GM10266 (cell line): ENCODE data around the gene PTRH1.
"Not testable (repeated sequence)": the region's sequence is repeated elsewhere in the genome, so short reads cannot be mapped to it uniquely, and the experiment has no call there.

ENCODE experiments used
- DNase-seq: peaks from one replicate; pipeline ENCODE4 v3.0.0; 2012; ENCODE audit errors: extremely low spot score
- TF ChIP-seq, protein P1 (sequence below): IDR thresholded peaks from 2 replicates; pipeline ENCODE4 v1.5.1; 2012; ENCODE audit warnings: mild to moderate bottlenecking, low read depth; ENCODE audit not compliant: control insufficient read depth, insufficient read depth; ENCODE audit errors: missing control alignments

PTRH1 gene, protein sequence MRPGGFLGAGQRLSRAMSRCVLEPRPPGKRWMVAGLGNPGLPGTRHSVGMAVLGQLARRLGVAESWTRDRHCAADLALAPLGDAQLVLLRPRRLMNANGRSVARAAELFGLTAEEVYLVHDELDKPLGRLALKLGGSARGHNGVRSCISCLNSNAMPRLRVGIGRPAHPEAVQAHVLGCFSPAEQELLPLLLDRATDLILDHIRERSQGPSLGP

DNA sequence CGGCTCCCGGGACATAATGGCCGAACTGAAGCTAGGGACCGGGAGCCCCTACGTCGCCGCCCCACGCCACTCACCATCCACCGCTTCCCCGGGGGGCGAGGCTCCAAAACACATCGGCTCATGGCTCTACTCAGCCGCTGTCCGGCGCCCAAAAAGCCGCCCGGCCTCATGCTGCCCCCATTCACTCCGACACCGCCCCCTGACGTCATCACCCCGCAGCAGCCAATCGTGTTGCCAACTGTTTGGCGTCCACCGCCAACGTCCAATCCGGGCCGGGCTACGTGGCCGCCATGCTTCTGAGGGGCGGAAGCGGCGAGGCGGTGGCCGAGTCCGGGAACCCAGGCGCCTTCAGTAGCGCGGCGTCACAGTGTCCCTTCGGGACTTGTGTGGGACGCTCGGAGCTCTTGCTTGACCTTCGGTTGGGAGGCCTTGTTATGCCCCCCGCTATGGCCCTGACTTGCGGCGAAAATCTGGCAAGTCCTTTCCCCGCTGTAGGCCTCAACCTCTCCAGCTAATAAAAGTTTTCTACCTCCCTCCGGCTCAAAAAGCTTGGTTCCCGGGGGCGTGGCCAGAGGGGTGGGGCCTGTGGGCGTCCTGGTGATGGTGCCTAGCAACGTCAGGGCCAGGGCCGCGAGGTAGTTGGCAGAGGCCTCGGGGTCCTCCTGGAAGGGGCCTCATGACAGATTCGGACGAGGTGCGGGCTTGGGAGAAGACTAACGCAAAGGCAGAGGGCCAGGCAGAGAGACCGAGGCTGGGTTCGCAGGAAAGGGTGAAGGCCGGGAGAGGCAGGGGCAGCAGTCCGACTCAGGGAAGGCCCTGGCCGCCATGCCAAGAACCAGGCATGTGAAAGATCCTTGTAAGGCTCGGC lies at the start of gene PTRH1, which contains the start of gene TTC16:
TSS of gene PTRH1 (minus strand) at position 194 of the 868 bp plus-strand sequence. CDS start at position 170, 24 bp downstream.
TSS of gene TTC16 (plus strand) at position 610 of the 868 bp plus-strand sequence. CDS start at position 677, 67 bp downstream.
- TF ChIP-seq, protein P1, sequence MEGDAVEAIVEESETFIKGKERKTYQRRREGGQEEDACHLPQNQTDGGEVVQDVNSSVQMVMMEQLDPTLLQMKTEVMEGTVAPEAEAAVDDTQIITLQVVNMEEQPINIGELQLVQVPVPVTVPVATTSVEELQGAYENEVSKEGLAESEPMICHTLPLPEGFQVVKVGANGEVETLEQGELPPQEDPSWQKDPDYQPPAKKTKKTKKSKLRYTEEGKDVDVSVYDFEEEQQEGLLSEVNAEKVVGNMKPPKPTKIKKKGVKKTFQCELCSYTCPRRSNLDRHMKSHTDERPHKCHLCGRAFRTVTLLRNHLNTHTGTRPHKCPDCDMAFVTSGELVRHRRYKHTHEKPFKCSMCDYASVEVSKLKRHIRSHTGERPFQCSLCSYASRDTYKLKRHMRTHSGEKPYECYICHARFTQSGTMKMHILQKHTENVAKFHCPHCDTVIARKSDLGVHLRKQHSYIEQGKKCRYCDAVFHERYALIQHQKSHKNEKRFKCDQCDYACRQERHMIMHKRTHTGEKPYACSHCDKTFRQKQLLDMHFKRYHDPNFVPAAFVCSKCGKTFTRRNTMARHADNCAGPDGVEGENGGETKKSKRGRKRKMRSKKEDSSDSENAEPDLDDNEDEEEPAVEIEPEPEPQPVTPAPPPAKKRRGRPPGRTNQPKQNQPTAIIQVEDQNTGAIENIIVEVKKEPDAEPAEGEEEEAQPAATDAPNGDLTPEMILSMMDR: no peak
- peak; percentile 99 for DNase-seq

DNA sequence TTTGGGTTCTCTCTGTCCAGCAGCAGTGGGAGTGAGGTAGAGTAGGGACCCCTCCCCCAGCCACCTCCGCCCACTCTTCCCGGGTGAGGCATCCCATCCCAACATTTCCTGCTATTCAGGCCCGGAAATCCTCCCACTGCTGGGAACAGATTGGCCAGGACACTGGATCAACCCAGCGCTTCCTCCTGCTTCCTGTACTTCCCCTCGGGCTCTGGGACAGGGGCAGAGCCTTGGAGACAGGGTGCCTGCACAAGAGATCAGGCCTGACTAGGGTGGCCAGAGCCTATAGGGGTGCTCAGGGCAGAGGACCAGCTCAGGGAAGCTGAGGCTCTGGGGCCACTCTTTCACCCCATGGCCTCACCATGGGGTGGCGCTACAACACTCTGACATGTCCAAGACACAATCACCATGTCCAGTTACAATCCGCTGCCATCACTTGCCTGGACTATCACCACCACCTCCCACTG lies 48.5 kb upstream of the PTRH1 start:
- DNase-seq: peak; percentile 53

DNA sequence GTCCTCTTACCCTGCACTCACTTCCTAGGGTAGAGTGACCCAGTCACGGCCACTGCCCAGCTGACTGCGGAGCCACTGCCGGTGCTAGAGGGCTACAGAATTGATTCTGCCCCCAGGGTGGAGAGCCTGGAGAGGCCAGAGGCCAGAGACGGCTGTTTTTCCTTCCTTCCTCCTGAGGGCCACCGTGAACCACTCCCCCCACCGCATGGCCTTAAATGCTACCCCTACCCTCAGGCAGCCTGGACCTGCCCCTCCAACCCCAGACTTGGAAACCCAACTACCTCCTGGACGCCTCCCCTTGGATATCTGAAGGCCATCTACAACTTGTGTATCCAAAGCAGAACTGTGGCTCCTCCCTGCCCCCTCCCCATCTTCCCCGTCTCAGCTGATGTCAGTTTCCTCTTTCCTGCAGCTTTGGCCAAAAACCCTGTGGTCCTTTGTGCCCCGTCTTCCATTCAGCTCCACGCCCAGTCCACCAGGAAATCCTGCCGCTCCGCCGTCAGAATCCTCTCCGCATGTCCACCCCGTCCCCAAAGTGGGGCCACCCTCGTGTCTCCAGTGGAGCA lies 46.7 kb upstream of the PTRH1 start:
- no peak for DNase-seq
- TF ChIP-seq, protein P1: no peak

More for the DNA sequence above, 48.5 kb upstream of the PTRH1 start:
- TF ChIP-seq, protein P1: peak; percentile 42

DNA sequence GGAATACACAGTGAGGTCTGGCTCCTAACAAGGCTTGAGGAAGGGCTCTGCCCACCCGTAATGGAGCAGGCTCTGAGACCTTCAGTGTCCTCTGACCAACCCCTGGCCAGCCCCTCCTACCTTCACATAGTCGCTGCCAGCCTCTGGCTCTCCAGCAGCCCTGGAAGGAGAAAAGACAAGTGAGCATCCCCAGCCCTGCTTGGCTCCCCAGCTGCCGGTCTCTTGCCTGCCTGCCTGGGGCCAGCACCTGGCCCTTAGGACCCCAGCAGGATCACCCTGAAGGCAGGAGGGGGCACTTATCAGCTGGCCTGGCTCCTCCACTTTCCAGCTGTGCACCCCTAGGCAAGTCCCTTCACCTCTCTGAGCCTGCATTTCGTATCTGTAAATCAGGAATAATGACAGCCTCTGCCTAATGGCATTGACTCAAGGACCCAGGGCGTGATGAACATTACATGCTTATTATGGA lies 46.1 kb upstream of the PTRH1 start:
- TF ChIP-seq, protein P1: no peak
- no peak for DNase-seq

DNA sequence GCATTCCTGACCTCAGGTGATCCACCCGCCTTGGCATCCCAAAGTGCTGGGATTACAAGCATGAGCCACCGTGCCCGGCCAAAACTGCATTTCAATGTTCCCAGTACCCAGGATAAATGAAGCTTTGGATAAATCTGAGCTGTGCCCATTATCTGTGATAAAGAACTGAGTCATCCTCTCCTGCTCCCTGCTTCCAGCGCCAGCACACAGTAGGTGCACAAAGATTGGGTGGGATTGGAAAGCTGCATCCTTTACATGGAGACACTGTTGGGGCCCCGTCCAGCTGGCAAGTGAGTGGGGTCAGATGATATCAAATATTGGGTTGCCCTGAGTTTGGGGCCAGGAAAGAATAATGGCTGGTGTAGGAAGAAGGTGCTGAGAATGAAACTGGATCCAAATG lies 45.6 kb upstream of the PTRH1 start:
- TF ChIP-seq, protein P1: no peak
- DNase-seq: no peak

DNA sequence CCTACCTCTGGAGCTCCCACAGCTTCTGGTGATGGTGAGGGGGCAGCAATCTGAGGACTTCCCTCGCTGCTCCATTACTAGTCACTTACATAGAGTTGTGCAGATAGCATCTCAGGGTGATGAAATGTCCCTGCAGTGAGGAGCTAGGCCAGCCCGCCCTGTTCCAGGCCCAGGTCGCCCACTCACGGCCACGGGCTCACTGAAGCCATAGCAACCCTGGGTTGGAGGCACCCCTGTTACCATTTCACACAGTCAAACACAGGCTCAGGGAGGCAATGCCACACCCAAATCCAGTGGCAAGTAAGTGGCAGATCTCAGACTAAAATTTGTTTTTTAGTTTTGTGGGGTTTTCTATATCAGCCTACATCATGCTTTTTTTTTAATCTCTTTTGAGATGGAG lies 43.4 kb upstream of the PTRH1 start:
- DNase-seq: no peak
- TF ChIP-seq, protein P1: no peak

DNA sequence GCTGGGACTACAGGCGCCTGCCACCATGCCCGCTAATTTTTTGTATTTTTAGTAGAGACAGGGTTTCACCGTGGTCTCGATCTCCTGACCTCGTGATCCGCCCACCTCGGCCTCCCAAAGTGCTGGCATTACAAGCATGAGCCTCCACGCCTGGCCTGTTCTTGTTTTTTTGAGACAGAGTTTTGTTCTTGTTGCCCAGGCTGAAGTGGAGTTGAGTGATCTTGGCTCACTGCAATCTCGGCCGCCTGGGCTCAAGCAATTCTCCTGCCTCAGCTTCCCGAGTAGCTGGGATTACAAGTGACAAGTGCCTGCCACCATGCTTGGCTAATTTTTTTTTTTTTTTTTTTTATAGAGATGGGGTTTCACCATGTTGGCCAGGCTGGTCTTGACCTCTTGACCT lies 41.3 kb upstream of the PTRH1 start:
- not testable (repeated sequence) for DNase-seq
